OCI-LY3 (cell line): ENCODE results near the gene TRIM41.

Experiments used
- H2AFZ ChIP-seq: fragments of 200-600, 300-600 bp; shearing (Covaris generic); 2 replicates; pipeline ENCODE4 v1.6.0; 2014; ENCODE audit warnings: antibody characterized with exemption, low read depth, low read length
- H3K27ac ChIP-seq: fragments of 200-600, 300-600 bp; sonication (generic); 2 replicates; pipeline ENCODE4 v1.5.1; 2014; ENCODE audit warnings: mild to moderate bottlenecking, low read length, moderate library complexity, mixed read lengths
- H3K27me3 ChIP-seq: fragments of 200-600, 300-600 bp; sonication (generic); 2 replicates; pipeline ENCODE4 v1.6.1; 2014; ENCODE audit warnings: low read depth, low read length, mixed read lengths
- H3K36me3 ChIP-seq: fragments of 200-600, 300-600 bp; sonication (generic); replicated peaks from 2 replicates; pipeline ENCODE3; 2014; ENCODE audit warnings: low read depth, low read length, mixed read lengths
- H3K4me1 ChIP-seq: fragments of 300-600, 200-600 bp; sonication (generic); 2 replicates; pipeline ENCODE4 v1.6.1; 2014; ENCODE audit warnings: low read length, mixed read lengths
- H3K4me2 ChIP-seq: fragments of 200-600, 300-600 bp; sonication (generic); 2 replicates; pipeline ENCODE4 v1.6.1; 2014; ENCODE audit warnings: low read length, mixed read lengths
- H3K4me3 ChIP-seq: fragments of 300-600, 200-600 bp; sonication (generic); 2 replicates; pipeline ENCODE4 v1.5.1; 2014; ENCODE audit warnings: antibody characterized with exemption, mild to moderate bottlenecking, low read length, moderate library complexity
- H3K79me2 ChIP-seq: fragments of 300-600, 200-600 bp; shearing (Covaris generic); 2 replicates; pipeline ENCODE4 v1.6.1; 2014; ENCODE audit warnings: mild to moderate bottlenecking, low read length, mixed read lengths
- H3K9ac ChIP-seq: fragments of 300-600, 200-600 bp; shearing (Covaris generic); 2 replicates; pipeline ENCODE4 v1.6.0; 2014; ENCODE audit warnings: mild to moderate bottlenecking, low read length, moderate library complexity
- H3K9me3 ChIP-seq: fragments of 200-600, 300-600 bp; shearing (Covaris generic); 2 replicates; pipeline ENCODE4 v1.6.1; 2014; ENCODE audit warnings: low read length, mixed read lengths; ENCODE audit not compliant: insufficient read depth
- H4K20me1 ChIP-seq: fragments of 200-600, 300-600 bp; sonication (generic); 2 replicates; pipeline ENCODE4 v1.6.1; 2016; ENCODE audit warnings: low read length, mixed read lengths; ENCODE audit not compliant: insufficient read depth
- EZH2phosphoT487 ChIP-seq: fragments of 200-600 bp; shearing (Covaris generic); IDR thresholded peaks from 2 replicates; pipeline ENCODE4 v1.6.1; 2018; ENCODE audit warnings: antibody characterized with exemption, mixed run types, low read depth
- TF ChIP-seq, protein P1 (sequence below): fragments of 200-600, 300-600 bp; sonication (generic); IDR thresholded peaks from 2 replicates; pipeline ENCODE4 v1.5.1; 2014; ENCODE audit warnings: antibody characterized with exemption, low read length, low read depth

TRIM41 gene

DNA sequence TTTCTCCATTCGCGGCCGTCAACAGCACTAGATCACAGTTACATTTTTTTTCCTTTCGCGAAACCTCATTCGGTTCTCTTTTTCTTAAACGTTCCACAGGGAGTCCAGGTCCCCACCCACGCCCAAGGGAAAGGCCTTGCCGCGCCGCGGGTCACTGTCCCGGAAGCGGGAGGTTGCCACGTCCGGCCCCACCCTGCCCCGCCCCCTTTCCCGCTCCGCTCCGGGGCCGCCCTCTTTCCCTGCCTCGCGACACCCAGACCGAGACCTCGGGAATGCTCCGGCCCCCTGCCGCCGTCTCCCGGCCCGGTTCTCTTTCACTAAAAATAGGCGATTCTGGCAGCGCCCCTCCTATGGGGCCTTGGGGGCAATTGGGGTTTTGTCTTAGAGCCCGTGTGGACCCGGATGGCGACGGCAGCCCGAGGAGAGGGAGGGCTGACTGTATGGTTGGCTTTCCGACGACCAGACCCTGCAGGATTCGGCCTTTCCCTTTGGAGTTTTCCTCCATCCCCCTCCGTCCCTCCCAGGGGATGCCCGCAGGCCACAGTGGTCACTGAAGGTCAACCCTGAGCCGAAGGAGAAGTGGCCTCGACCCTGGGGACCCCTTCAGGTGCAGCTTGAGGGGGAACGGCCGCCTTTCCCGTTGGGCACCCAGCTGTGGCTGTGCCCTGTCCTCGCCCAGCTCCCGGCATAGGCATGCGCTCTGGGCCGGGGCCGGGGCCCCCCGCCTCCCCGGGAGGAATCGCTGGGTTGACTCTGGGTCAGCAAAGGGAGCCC, 23.4 kb downstream of the TRIM41 start:
- Histone ChIP-seq H2AFZ (peak overlapping the region; percentile 80), H3K4me1 (peaks cover 29% of the 10 kb centered on the region), H3K9ac (peak overlapping the region; percentile 96), H3K4me3 (peak overlapping the region; percentile 95), H3K36me3 (peaks cover 19% of the 10 kb centered on the region), H4K20me1 (peaks cover 20% of the 10 kb centered on the region), H3K27ac (peak overlapping the region; percentile 93), H3K4me2 (peak overlapping the region; percentile 90), H3K9me3 (no peaks in the 10 kb centered on the region), H3K27me3 (no peaks in the 10 kb centered on the region), H3K79me2 (peaks cover 85% of the 10 kb centered on the region)
- no peak for TF ChIP-seq EZH2phosphoT487
- TF ChIP-seq, protein P1, sequence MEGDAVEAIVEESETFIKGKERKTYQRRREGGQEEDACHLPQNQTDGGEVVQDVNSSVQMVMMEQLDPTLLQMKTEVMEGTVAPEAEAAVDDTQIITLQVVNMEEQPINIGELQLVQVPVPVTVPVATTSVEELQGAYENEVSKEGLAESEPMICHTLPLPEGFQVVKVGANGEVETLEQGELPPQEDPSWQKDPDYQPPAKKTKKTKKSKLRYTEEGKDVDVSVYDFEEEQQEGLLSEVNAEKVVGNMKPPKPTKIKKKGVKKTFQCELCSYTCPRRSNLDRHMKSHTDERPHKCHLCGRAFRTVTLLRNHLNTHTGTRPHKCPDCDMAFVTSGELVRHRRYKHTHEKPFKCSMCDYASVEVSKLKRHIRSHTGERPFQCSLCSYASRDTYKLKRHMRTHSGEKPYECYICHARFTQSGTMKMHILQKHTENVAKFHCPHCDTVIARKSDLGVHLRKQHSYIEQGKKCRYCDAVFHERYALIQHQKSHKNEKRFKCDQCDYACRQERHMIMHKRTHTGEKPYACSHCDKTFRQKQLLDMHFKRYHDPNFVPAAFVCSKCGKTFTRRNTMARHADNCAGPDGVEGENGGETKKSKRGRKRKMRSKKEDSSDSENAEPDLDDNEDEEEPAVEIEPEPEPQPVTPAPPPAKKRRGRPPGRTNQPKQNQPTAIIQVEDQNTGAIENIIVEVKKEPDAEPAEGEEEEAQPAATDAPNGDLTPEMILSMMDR = no peak

DNA sequence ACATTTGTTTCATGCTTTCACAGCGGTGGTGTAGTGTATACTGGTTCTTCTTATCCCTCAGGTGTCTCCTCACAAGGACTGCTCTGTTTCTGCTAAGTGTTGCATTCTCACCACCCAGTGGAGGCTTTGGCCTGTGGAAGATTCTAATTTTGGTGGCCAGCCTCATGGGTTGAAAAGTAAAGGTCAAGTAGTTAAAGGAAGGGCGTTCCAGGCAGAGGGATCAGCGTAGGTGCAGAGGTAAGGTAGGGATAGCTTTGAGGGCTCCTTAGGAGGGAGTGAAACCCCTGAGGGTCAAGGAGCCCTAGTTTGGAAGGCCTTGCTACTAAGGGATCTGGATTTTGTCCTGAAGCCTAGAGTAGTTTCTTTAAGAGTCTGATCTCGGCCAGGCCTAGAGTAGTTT, 25.2 kb downstream of the TRIM41 start:
- Histone ChIP-seq H3K4me1 (peaks cover 19% of the 10 kb centered on the region), H3K9me3 (no peaks in the 10 kb centered on the region), H2AFZ (no peak overlapping the region), H3K4me3 (no peak overlapping the region), H3K79me2 (peaks cover 84% of the 10 kb centered on the region), H3K4me2 (peak overlapping the region; percentile 36), H3K9ac (no peak overlapping the region), H3K27ac (no peak overlapping the region), H3K36me3 (peaks cover 7% of the 10 kb centered on the region), H4K20me1 (peaks cover 4% of the 10 kb centered on the region; the same call in 1 of the 2 replicates), H3K27me3 (no peaks in the 10 kb centered on the region)
- TF ChIP-seq, protein P1 = no peak
- no peak for TF ChIP-seq EZH2phosphoT487

DNA sequence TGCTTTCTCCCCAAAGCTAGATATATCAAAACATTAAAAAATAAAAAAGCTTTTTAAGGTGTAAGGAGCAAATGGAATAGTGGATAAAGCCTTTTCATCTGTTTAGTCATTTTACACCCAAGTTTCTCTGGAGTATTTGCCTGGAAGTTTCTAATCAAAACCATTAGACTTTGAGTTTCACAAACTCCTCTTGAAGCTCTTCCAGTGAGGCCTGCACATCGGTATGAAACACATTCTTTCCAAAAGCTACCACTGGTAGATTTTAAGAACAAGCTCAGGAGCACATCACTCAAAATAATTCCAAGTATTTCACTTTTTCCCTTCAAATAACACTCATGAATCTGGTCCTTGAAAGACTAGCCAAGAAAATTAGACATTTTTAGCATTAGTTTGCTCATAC, 32.2 kb downstream of the TRIM41 start:
- H3K4me2 ChIP-seq = no peak overlapping the region
- H3K9me3 ChIP-seq = no peaks in the 10 kb centered on the region
- TF ChIP-seq, protein P1 = no peak
- no peak for TF ChIP-seq EZH2phosphoT487
- no peak overlapping the region for H2AFZ ChIP-seq
- H3K9ac ChIP-seq = no peak overlapping the region
- H3K27me3 ChIP-seq = no peaks in the 10 kb centered on the region
- H3K79me2 ChIP-seq = peaks cover 97% of the 10 kb centered on the region
- H3K36me3 ChIP-seq = peaks cover 38% of the 10 kb centered on the region
- H3K27ac ChIP-seq = no peak overlapping the region
- no peak overlapping the region for H3K4me3 ChIP-seq
- peaks cover 17% of the 10 kb centered on the region for H3K4me1 ChIP-seq
- H4K20me1 ChIP-seq = peaks cover 19% of the 10 kb centered on the region; the same call in 1 of the 2 replicates

DNA sequence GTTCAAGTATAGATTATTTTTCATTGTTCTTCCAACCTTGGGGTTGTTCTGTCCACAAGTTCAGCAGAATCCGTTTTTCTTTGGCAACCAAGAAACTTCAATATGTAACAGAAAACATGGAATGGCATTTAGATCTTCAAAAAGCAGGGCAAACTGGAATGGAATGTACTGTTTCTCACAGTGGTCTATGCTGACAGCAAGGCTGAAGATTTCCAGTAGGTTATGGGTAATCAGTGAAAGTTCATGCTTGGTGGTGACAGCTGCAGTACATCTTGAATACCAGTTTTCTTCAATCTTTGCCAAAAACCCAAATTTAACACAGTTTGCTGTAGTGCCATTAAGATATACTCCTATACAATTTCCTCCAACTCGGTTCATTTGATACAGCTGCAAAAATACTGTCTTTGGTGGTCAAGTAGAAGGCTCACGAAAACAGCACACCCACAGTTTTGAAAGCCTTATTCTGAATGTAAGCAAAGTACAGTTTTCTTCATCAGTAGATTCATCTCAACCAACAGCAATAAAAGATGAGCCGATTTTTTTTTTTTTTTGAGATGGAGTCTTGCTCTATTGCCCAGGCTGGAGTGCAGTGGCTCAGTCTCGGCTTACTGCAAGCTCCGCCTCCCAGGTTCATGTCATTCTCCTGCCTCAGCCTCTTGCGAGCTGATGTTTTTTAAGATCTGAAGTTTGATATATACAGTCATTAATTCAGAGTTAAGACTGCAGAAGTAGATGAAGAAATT, 32.9 kb downstream of the TRIM41 start:
- peaks cover 15% of the 10 kb centered on the region; the same call in 1 of the 2 replicates for H4K20me1 ChIP-seq
- no peaks in the 10 kb centered on the region for H3K9me3 ChIP-seq
- no peak overlapping the region for H3K27ac ChIP-seq
- H3K4me2 ChIP-seq = no peak overlapping the region
- peaks cover 98% of the 10 kb centered on the region for H3K79me2 ChIP-seq
- TF ChIP-seq, protein P1 = no peak
- TF ChIP-seq EZH2phosphoT487 = no peak
- no peak overlapping the region for H3K9ac ChIP-seq
- no peak overlapping the region for H2AFZ ChIP-seq
- H3K4me3 ChIP-seq = no peak overlapping the region
- H3K27me3 ChIP-seq = no peaks in the 10 kb centered on the region
- peaks cover 38% of the 10 kb centered on the region for H3K36me3 ChIP-seq
- peaks cover 17% of the 10 kb centered on the region for H3K4me1 ChIP-seq
